NCI-H2196 (cell line): ENCODE data around the gene DRG1.
"Not testable (repeated sequence)": the region's sequence is repeated elsewhere in the genome, so short reads cannot be mapped to it uniquely, and the experiment has no call there.

Source experiments
- DNase-seq: peaks from one replicate; lab custom pipeline; 2025; ENCODE audit not compliant: unreplicated experiment; lab: John Stamatoyannopoulos, UW

DRG1 gene, protein sequence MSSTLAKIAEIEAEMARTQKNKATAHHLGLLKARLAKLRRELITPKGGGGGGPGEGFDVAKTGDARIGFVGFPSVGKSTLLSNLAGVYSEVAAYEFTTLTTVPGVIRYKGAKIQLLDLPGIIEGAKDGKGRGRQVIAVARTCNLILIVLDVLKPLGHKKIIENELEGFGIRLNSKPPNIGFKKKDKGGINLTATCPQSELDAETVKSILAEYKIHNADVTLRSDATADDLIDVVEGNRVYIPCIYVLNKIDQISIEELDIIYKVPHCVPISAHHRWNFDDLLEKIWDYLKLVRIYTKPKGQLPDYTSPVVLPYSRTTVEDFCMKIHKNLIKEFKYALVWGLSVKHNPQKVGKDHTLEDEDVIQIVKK

DNA sequence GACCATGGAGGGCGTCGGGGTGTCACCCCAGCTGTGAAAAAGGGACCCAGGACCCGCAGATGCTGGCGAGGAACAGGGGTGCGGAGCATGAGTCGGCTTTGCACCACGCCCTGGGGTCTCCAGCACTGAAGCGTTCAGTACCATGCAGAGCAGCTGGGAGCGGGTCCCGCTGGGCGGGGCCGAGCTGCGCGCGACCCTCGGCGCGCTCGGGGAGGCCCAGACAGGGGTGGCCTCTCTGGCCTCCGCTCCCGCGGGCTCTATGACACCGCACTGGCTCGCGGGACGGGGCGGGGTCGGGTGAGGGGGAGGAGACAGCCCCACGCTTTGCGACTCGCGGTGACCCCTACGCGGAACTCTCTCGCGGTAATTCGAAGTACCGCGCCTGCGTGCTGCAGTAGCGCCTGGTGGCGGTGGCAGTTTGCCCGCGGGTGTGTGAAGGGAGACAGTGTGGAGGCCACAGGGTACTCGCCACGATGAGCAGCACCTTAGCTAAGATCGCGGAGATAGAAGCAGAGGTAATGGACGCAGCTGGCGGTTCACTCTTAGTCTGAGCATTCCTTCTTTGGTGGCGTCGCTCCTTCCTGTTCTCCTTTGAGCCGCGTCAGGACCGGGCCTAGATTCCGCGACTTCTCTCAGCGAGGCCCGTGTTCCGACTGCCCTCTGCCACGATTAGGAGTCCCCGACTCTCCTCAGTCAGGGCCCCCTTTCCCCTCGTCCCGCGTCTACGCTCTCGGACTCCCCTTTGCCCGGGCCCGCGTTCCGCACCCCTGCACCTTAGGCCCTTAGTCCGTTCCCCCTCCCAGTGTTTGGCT, at the start of gene DRG1:
TSS of gene DRG1 (plus strand) at position 394 of the 812 bp plus-strand sequence. CDS start at position 474, 80 bp downstream.
- peak; percentile 85 for DNase-seq

DNA sequence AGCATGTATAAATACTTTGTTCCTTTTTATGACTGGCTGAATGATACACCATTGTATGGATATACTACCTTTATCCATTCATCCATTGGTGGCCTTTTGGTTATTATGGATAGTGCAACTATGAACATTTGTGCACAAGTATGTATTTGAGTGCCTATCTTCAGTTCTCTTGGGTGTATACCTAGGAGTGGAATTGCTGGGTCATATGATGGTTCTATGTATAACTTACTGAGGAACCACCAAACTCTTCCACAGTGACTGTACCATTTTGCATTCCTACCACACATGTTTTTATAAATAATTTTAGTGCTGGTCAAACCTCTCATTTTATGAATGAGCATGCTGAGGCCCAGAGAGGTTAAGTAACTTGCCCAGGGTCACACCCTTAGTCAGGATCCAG, 49.4 kb upstream of the DRG1 start:
- DNase-seq: no peak

DNA sequence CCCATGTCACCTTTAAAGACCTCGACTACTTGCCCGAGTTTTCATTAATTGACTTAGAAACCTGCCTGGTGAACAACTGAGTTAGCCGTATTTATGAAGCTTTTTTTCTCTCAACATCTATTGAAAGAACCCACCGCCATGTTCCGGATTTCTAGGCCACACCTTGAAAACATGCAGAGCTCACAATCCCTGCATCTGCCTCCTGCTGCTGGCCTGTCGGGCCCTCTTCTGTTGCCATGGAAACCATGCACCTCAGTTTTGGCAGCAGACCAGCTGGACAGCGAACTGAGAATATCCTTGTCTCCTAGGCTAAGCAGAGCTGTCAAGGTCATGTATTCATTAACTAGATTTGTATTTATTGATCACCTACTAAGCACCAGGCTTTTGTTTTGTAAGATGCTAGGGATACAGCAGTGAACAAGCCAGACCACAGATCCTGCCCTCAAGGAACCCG, 49.0 kb upstream of the DRG1 start:
- peak; percentile 79 for DNase-seq

DNA sequence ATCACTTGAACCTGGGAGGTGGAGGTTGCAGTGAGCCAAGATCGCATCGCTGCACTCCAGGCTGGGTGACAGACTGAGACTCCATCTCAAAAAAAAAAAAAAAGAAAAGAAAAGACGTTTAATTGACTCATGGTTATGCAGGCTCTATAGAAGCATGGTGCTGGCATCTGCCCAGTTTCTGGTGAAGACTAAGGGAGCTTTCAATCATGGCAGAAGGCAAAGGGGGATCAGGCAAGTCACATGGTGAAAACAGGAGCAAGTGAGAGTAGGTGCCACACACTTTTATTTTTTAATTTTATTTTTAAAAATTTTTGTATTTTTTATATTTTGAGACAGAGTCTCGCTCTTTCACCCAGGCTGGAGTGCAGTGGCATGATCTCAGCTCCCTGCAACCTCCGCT, 44.9 kb upstream of the DRG1 start:
- DNase-seq: no peak

DNA sequence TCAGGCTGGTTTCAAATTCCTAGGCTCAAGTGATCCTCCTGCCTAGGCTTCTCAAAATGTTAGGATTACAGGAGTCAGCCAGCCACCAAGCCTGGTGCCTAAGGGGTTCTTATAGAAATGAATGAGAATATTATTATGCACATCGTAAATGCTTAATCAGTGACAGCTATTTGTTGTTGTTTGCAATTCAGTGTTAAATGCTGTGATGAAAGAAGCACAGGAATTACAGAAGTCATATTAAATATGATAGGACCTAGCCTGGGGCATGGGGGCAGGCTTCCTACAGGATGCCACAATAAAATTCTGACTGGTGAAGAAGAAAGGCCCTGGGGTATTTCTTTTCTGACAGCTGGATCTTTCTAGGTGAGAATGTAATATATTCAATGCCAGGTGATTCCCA, 39.4 kb upstream of the DRG1 start:
- DNase-seq: no peak

DNA sequence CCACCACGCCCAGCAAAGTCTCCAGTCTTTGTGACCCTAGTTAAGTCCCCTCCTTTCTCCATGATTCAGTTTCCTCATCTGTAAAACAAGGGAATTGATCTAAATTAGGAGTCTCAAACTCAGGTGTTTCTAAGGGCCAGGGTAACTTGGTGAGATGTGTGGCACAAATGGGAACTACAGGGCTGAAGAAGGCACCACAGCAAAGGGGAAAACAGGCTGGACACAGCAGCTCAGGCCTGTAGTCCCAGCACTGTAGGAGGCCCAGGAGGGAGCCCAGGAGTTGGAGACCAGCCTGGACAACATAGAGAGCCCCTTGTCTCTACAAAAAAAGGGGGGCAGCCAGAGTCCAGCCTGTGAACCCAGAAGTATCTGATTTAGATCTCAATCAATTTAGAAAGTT, 37.7 kb upstream of the DRG1 start:
- no peak for DNase-seq

DNA sequence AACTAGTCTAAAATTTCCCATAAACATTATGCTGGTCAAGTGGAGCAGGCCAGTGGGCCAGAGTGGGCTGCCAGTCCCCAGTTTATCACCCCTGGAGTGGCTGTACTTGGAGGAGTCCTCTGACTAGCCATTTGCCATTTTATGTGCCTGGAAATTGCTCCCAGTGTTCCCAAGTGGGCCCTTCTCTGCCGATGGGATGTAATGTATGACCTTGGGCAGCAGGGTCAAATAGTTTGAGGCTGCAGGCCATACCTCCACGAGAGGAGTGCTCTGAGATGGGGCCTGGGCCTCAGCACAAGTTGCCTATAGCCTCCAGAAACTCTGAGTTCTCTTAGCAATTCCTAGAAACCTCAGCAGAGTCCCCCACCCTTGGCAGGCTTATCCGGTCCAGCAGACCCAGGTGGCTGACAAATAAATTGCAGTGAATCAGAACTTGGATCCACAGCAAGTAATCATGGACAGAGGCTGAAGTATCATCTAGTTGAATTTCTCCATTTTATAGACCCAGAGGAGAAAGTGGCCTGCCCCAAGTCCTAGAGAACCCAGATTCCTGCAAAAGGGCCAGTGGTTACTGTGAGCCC, 35.4 kb upstream of the DRG1 start:
- DNase-seq: no peak

DNA sequence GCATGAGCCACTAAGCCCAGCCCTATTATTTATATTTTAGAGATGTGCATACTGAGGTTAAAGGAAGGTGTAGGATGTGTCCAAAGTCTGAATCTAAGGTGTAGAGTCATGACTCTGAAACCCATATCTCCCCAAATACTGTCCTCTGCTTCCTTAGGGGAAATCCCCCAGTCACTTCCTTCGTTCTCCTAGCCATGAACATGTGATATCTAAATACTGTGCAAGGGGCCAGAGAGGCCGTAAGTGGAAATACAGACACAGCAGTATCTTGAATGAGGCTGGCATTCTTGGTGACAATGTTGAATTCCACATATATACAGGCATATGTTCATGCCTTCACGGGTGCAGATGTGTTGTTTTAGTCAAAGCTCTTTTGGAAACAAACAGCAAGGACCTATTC, 32.0 kb upstream of the DRG1 start:
- no peak for DNase-seq

DNA sequence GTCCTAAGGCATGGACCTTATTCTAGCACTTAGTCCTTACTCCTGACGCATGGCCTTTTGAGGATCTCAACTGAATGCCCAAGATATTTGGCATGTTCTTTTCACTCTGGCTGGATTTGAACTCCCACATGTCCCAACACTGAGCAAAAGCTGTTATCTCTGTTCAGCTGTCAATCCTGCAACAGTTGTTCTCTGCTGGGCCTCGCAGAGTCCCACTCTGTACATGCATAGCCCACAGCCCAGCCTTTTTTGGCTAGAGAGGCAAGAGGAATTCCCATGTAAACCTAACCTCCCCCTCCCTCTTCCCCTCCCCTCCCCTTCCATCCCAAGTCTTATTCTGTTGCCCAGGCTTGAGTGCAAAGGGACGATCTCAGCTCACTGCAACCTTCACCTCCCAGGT, 21.8 kb upstream of the DRG1 start:
- DNase-seq: no peak

DNA sequence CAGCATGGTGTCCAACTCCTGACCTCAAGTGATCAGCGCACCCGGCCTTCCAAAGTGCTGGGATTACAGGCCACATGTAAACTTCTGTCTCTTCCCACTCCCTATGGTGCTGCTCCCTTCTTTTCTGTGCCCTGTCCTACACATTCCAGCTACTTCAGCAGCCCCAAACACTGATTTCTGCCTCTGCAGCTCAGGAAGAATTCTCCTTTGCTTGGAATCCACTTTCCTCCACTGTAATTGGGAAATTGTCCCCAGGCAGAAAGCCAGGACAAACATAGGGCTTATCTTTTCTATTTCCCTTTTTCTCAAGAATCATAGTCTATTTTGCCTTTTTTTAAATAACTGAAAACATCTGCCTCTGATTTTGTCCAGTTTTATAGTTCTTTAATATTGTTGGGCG, 21.3 kb upstream of the DRG1 start:
- no peak for DNase-seq

DNA sequence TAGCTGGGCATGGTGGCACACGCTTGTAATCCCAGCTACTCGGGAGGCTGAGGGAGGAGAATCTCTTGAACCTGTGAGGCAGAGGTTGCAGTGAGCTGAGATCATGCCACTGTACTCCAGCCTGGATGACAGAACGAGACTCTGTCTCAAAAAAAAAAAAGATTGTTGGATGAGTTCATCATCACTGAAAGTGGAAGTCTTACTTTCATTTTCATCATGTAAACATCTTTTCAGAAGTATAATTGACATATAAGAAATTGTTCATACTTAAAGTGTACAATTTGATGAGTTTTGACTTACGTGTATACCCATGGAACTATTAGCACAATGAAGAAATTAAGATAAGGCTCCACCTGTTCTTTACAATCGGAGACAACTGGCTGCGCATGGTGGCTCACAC, 20.8 kb upstream of the DRG1 start:
- DNase-seq: not testable (repeated sequence)

DNA sequence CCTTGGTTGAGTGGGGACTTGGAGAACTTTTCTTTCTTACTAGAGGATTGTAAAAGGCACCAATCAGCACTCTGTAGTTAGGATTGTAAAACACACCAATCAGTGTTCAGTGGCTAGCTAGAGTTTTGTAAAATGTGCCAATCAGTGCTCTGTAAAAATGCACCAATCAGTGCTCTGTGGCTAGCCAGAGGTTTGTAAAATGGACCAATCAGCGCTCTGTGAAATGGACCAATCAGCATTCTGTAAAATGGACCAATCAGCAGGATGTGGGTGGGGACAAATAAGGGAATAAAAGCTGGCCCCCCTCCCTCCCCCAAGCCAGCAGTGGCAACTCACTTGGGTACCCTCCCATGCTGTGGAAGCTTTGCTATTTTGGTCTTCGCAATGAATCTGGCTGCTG, 5.5 kb upstream of the DRG1 start:
- DNase-seq: no peak

DNA sequence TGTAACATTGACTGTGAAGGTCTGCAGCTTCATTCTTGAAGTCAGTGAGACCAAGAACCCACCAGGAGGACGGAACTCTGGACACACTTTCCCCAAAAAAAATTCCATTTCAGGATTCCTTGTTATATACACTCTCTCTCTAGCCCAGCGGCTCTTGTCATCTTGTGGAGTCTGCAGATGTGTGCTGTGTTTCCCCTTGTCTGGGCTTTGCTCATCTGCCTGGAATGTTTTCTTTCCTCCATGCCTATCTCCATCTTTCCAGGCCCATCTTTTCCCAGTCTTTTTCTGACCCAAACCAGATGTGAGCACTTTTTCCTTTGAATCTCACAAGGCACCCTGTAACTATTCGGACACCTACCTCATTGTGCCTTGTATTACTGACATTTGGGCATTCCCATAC, 5.1 kb upstream of the DRG1 start:
- no peak for DNase-seq

DNA sequence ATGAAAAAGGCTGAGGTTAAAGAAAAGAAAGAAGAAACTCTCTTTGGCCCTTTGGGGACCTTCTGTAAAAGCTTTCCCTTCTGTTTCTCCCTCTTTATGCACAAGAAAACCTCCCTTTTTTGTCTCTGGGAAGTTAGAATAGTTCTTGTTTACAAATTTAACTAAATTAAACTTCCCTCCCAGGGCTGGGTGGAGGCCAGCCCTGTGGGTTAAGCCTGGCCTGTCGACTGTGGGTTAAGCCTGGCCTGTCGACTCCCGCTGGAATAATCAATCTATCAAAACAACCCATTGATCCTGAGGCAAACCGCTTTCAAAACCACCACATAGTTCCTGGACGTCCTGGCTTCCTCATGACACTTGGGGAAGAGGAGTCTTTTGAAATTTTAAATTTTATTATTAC, 1.2 kb upstream of the DRG1 start:
- no peak for DNase-seq

DNA sequence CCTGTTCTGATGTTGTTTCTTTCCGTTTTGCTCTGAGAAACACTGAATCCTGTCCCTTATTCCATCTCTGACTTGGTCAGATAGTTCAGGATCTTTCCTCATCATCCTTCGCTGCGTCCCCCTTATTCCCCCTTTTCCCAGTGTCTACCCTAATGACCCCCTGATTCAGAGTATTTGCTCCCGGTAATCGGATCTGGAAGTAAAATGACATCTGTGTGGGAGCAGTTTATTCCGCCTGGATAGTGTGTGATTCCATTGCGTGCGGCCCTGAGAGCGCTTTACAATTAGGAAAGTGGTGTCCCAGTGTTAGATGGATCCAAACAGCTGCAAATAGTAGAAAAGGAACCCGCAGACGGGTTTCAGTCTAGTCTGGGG, 606 bp downstream of the DRG1 start:
- no peak for DNase-seq

DNA sequence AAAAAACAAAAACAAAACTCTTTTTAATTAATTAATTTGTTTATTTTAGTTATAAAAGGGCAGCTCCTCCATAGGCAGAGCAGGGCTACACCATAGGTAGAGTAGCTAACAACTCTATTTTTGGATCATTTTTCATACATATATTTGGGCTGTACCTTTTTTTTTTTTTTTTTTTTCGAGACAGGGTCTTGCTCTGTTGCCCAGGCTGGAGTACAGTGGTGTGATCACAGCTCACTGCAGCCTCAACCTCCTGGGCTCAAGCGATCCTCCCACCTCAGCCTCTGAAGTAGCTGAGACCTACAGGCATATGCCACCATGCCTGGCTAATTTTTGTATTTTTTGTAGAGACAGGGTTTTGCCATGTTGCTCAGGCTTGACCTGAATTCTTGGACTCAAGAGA, 2.9 kb downstream of the DRG1 start:
- not testable (repeated sequence) for DNase-seq

DNA sequence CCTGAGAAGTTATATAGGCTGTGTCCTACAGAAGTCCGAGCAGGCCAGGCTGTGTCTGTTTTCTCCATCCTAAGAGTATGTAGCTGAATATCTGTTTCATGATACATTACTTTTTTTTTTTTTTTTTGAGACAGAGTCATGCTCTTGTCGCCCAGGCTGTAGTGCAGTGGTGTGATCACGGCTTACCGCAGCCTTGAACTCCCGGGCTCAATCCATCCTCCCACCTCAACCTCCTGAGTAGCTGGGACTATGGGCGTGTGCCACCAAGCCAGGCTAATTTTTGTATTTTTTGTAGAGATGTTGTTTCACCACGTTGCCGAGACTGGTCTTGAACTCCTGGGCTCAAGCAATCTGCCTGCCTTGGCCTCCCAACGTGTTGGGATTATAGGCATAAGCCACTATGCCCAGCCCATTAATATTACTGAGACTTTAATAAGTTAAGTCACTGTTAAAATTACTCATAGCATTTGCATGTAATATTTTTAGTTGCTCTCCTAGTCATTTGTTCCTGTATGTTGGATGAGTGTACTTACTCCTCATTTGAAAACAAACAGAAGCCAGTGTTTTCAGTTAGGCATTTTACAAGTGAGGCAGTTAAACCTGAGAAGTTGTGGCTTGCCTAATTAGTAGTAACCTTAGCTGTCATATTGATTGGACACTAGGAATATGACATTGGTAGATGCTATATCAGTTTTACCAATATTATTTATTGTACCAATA, 26.1 kb downstream of the DRG1 start:
- no peak for DNase-seq

DNA sequence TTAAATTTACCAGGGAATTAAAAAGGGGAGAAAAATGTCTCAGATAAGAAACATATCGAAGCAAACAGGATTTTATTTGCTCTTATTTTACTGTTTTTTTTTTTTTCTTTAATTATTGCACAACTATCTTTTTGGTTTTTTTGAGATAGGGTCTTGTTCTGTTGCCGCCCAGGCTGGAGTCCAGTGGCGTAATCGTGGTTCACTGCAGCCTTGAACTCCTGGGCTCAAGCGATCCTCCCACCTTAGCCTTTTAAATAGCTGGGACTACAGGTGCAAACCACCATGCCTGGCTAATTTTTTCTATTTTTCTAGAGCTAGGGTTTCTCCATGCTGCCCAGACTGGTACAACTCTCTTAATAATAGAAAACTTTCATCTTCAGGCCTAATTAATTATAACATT, 32.5 kb downstream of the DRG1 start:
- DNase-seq: no peak

DNA sequence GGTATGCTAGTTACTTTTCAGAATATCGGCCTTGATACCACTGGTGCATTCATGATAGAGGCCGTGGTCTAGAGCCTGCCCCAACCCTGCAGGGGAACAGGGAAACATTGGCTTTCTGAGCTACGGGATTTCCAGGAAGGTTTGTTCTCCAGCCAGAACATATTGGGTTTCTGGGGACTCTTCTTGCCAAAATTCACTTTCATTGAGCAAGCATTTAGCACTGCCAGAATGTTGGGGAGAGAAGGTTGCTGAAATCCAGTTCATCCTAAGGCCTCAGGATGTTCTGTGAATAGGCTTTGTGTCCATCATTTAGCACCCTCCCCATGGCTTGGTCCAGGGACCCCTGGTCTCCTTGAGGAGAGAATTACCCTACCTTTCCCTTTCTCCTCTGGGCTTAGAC, 36.7 kb downstream of the DRG1 start:
- DNase-seq: no peak

DNA sequence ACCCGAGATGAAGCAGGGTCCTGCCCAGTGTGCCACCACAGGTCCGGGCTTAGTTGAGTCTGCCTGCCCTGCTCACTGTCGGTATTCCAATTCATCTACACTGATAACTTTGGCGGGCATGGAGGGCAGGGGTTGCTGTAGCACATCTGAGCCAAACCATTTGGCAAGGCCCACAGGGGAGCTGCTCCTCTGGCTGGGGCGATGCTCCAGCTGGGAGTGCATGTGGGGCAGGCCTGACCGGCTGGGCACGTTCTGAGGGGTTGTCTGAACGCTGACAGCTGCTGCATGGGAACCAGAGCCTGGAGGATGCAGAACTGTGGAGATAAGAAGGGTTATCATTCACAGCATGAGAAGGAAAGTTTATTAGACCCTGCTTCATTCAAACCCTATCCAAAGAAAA, 40.4 kb downstream of the DRG1 start:
- no peak for DNase-seq

DNA sequence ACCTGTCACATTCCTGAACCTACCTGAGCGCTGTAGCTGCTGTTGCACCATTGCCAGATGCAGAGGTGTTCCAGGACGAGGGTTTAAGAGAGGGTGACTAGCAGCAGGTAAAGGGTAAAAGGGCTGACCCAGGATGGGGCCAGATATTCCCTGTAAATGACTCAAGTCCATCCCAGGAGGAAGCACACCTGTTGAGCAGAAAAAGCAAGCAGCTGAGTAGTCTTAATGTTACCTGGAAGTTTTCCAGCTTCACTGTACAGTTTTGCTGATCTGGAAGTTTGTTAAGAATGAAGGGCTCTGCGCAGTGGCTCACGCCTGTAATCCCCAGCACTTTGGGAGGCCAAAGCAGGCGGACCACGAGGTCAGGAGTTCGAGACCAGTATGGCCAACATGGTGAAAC, 41.3 kb downstream of the DRG1 start:
- no peak for DNase-seq
